ENCODE data around the gene PTPRQ.

DNA sequence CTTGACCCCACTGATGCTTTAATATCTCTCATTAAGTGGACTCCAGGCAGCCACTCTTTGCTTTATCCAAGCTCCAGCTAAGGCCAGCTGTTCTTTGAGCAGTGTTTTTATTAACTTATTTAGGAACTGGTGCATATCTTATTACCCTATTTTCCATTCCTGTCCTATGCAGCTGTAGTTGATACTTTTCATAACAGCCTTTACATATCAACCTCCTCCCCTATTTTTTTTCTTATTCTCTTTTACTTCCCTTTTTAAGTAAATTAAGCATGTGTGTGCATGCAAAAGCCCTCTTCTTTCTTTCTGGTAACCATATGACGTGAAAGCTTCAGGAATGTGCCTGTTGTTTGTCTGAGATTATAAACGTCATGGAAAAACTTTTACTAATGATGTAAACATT lies 121.2 kb downstream of the PTPRQ start:
- TF ChIP-seq POLR2A (IDR thresholded peaks at IDR 0.05) (no peak), CTCF (IDR thresholded peaks at IDR 0.05) (no peak)

Measured in suprapubic skin (tissue), 3 donors.